ENCODE results near the gene RAB10.

DNA sequence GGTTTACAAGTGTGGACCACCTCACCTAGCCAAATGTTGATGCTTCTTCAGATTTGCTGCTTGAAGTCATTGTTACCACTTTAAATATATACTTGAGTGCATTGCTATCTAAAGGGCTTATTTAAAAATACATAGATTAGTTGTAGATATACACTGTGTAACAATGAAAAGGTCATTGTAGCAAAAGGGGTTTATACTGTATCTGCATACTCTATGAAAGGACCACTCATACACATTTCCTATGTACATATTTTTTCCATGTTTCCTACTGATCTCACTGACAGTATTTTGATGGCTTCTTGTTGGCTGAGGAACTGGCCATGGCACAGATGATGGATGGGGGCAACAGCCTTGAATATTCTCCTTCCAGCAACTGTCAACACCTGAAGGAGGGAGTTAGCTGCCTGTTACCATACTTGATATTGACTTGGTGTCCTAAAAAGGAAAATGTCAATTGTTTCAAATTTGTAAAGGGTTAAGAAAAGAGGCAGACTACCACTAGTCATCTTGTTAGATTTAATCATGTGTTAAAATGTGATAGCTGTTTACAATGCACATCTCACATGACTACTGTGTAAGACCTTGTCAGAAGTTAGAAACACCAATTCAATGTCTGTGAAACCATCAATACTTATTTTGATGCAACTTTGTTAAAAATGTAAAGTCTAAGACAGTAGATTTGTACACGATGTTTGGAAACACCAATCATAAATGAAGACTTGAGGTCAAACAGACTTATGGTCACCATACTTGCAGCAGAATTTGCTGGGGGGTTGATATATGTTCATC is 33.5 kb downstream of the RAB10 start:
- TF ChIP-seq, protein P1, sequence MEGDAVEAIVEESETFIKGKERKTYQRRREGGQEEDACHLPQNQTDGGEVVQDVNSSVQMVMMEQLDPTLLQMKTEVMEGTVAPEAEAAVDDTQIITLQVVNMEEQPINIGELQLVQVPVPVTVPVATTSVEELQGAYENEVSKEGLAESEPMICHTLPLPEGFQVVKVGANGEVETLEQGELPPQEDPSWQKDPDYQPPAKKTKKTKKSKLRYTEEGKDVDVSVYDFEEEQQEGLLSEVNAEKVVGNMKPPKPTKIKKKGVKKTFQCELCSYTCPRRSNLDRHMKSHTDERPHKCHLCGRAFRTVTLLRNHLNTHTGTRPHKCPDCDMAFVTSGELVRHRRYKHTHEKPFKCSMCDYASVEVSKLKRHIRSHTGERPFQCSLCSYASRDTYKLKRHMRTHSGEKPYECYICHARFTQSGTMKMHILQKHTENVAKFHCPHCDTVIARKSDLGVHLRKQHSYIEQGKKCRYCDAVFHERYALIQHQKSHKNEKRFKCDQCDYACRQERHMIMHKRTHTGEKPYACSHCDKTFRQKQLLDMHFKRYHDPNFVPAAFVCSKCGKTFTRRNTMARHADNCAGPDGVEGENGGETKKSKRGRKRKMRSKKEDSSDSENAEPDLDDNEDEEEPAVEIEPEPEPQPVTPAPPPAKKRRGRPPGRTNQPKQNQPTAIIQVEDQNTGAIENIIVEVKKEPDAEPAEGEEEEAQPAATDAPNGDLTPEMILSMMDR (IDR thresholded peaks at IDR 0.05), result no peak
- no peak for TF ChIP-seq POLR2A (IDR thresholded peaks at IDR 0.05)

All from thyroid gland (tissue), 4 donors.